ENCODE results near the gene TBC1D19.

DNA sequence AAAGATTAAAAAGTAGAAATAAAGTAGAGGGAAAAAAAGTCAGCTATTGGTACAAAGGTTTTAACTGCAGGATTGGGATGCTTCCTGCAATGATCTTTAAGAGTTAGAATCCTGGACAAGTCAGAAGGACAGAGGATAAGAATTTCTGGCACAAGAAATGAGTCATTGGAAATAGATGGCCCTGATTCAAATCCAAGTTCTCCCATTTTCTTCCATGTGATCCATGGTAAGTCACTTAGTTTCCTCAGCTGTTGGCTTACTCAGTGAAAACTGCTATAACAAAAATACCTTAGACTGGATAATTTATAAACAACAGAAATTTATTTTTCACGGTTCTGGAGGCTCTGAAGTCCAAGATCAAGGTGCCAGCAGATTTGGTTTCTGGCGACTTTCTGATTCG lies 13.3 kb upstream of the TBC1D19 start:
- TF ChIP-seq, protein P1, sequence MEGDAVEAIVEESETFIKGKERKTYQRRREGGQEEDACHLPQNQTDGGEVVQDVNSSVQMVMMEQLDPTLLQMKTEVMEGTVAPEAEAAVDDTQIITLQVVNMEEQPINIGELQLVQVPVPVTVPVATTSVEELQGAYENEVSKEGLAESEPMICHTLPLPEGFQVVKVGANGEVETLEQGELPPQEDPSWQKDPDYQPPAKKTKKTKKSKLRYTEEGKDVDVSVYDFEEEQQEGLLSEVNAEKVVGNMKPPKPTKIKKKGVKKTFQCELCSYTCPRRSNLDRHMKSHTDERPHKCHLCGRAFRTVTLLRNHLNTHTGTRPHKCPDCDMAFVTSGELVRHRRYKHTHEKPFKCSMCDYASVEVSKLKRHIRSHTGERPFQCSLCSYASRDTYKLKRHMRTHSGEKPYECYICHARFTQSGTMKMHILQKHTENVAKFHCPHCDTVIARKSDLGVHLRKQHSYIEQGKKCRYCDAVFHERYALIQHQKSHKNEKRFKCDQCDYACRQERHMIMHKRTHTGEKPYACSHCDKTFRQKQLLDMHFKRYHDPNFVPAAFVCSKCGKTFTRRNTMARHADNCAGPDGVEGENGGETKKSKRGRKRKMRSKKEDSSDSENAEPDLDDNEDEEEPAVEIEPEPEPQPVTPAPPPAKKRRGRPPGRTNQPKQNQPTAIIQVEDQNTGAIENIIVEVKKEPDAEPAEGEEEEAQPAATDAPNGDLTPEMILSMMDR (conservative IDR thresholded peaks at IDR 0.05; ENCODE audit: low read length), result no peak
- TF ChIP-seq EZH2phosphoT487 (IDR thresholded peaks at IDR 0.05; ENCODE audit: borderline replicate concordance), result no peak

Data from Loucy (cell line).